Measurements from ENCODE around the gene GPRC5A.
"Not testable (repeated sequence)": the region's sequence is repeated elsewhere in the genome, so short reads cannot be mapped to it uniquely, and the experiment has no call there.

The GPRC5A gene

GRCh38 chr12:12891080-12891880 is at the start of gene GPRC5A:
Gene GPRC5A (plus strand): TSS chr12:12891562. CDS start chr12:12908250, 16,688 bp downstream.
- peak; percentile 15 for DNase-seq

GRCh38 chr12:12845794-12846243 is 45.5 kb upstream of the GPRC5A start:
- no peak for DNase-seq

- not testable (repeated sequence) for DNase-seq
Observed at GRCh38 chr12:12846780-12847179, 44.6 kb upstream of the GPRC5A start.

GRCh38 chr12:12853435-12853834 is 37.9 kb upstream of the GPRC5A start:
- DNase-seq: no peak

- DNase-seq: no peak
Observed at GRCh38 chr12:12859690-12860089, 31.7 kb upstream of the GPRC5A start.

GRCh38 chr12:12864243-12864642 is 27.1 kb upstream of the GPRC5A start:
- no peak for DNase-seq

GRCh38 chr12:12868477-12869235 is 22.7 kb upstream of the GPRC5A start:
- DNase-seq: no peak

GRCh38 chr12:12870465-12870864 is 20.9 kb upstream of the GPRC5A start:
- DNase-seq: no peak

GRCh38 chr12:12871587-12872138 is 19.7 kb upstream of the GPRC5A start:
- no peak for DNase-seq

- no peak for DNase-seq
Observed at GRCh38 chr12:12872139-12872933, 19.0 kb upstream of the GPRC5A start.

- no peak for DNase-seq
Observed at GRCh38 chr12:12872934-12873275, 18.5 kb upstream of the GPRC5A start.

GRCh38 chr12:12874029-12874428 is 17.3 kb upstream of the GPRC5A start:
- DNase-seq: no peak

GRCh38 chr12:12875301-12875700 is 16.1 kb upstream of the GPRC5A start:
- DNase-seq: not testable (repeated sequence)

GRCh38 chr12:12877153-12877768 is 14.1 kb upstream of the GPRC5A start:
- DNase-seq: no peak

GRCh38 chr12:12877781-12878455 is 13.4 kb upstream of the GPRC5A start:
- DNase-seq: no peak

GRCh38 chr12:12880537-12880936 is 10.8 kb upstream of the GPRC5A start:
- no peak for DNase-seq

GRCh38 chr12:12881151-12881909 is 10.0 kb upstream of the GPRC5A start:
- no peak for DNase-seq

- DNase-seq: no peak
Observed at GRCh38 chr12:12882288-12882687, 9.1 kb upstream of the GPRC5A start.

- DNase-seq: no peak
Observed at GRCh38 chr12:12883369-12884001, 7.9 kb upstream of the GPRC5A start.

GRCh38 chr12:12885096-12885792 is 6.1 kb upstream of the GPRC5A start:
- no peak for DNase-seq

Measured in NCI-H1092 treated with DMSO at 0.1 percent for 48 hours (cell line).